OCI-LY7 (cell line): ENCODE results near the gene TRIP10. TPM values are rescaled to one million over a fixed set of nuclear protein-coding genes. Genes with fewer than 3 reads are reported as not detected.

ENCODE experiments used
- BruUV-seq: library from RNA; stranded (reverse); fragments of 400-500 nt; replicated peaks from 2 replicates; lab custom pipeline; 2021; lab: Mats Ljungman, UMichigan
- CTCF ChIA-PET: fragments of 300-600 bp; sonication (Branson Sonifier 250); formaldehyde crosslinking; loops from one replicate; lab custom pipeline; 2022; ENCODE audit warnings: antibody characterized with exemption; ENCODE audit not compliant: unreplicated experiment; lab: Charles Lee
- POLR2A ChIA-PET: fragments of 300-600 bp; sonication (Branson Sonifier 250); formaldehyde crosslinking; loops from one replicate; lab custom pipeline; 2022; ENCODE audit warnings: antibody characterized with exemption; lab: Charles Lee
- DNase-seq: peaks from one replicate; pipeline ENCODE4 v3.0.0-alpha.2; 2015; ENCODE audit warnings: low spot score
- H2AFZ ChIP-seq: fragments of 200-600 bp; sonication (generic), shearing (Covaris generic); 2 replicates; pipeline ENCODE4 v1.6.1; 2014; ENCODE audit warnings: mild to moderate bottlenecking, antibody characterized with exemption, low read length, moderate library complexity
- H3K27ac ChIP-seq: fragments of 200-600 bp; sonication (generic); 2 replicates; pipeline ENCODE4 v1.5.1; 2014; ENCODE audit warnings: mixed run types, low read depth, mild to moderate bottlenecking, moderate library complexity, low read length, inconsistent platforms; ENCODE audit not compliant: poor library complexity, severe bottlenecking
- H3K36me3 ChIP-seq: fragments of 200-600 bp; sonication (generic); 2 replicates; pipeline ENCODE4 v1.6.1; 2014; ENCODE audit warnings: mild to moderate bottlenecking, antibody characterized with exemption, low read length, moderate library complexity, mixed read lengths; ENCODE audit not compliant: insufficient read depth
- H3K4me1 ChIP-seq: fragments of 200-600 bp; sonication (generic); 2 replicates; pipeline ENCODE4 v1.5.1; 2014; ENCODE audit warnings: mild to moderate bottlenecking, low read length; ENCODE audit not compliant: insufficient read depth, poor library complexity, severe bottlenecking
- H3K4me2 ChIP-seq: fragments of 200-600 bp; sonication (generic); 2 replicates; pipeline ENCODE4 v1.6.1; 2014; ENCODE audit warnings: mild to moderate bottlenecking, low read length
- H3K4me3 ChIP-seq: fragments of 200-600 bp; sonication (generic); 2 replicates; pipeline ENCODE4 v1.5.1; 2014; ENCODE audit warnings: mild to moderate bottlenecking, low read depth, low read length; ENCODE audit not compliant: poor library complexity, severe bottlenecking
- H3K79me2 ChIP-seq: fragments of 200-600 bp; sonication (generic); 2 replicates; pipeline ENCODE4 v1.6.1; 2016; ENCODE audit warnings: low read depth, mild to moderate bottlenecking, low read length, moderate library complexity, mixed read lengths; ENCODE audit not compliant: insufficient read depth
- H3K9me2 ChIP-seq: fragments of 200-600 bp; sonication (generic); 2 replicates; pipeline ENCODE4 v1.6.1; 2016; ENCODE audit warnings: mild to moderate bottlenecking, low read length, mixed read lengths; ENCODE audit not compliant: insufficient read depth
- H3K9me3 ChIP-seq: fragments of 200-600 bp; sonication (generic); 2 replicates; pipeline ENCODE4 v1.6.1; 2014; ENCODE audit warnings: mild to moderate bottlenecking, mixed run types, low read length, mixed read lengths
- H4K20me1 ChIP-seq: fragments of 200-600 bp; sonication (generic); 2 replicates; pipeline ENCODE4 v1.6.1; 2014; ENCODE audit warnings: mild to moderate bottlenecking, antibody characterized with exemption, low read length, moderate library complexity, mixed read lengths; ENCODE audit not compliant: insufficient read depth
- EZH2phosphoT487 ChIP-seq: fragments of 200-600 bp; sonication (generic); IDR thresholded peaks from 2 replicates; pipeline ENCODE4 v1.6.1; 2018; ENCODE audit warnings: low read depth, borderline replicate concordance, mild to moderate bottlenecking, mixed run types, antibody characterized with exemption, low read length, moderate library complexity, mixed read lengths
- intact Hi-C: fragments of 100-400 bp; cut with micrococcal nuclease; formaldehyde crosslinking; loops from one replicate; pipeline ENCODE4 v1.10.0; 2022; ENCODE audit not compliant: unreplicated experiment
- total RNA-seq, 2 experiments: library from RNA; depleted of rRNA in 1 of 2; stranded (reverse); fragments of >200 nt in 1 of 2; shearing (Covaris generic) in 1 of 2; gene quantifications; 2 replicates each; pipeline ENCODE4 v1.2.3, GENCODE V29; 2014 to 2022
- TF ChIP-seq, protein P1 (sequence below): fragments of 200-600 bp; sonication (generic); conservative IDR thresholded peaks from 2 replicates; pipeline ENCODE4 v1.5.1; 2014; ENCODE audit warnings: mild to moderate bottlenecking, antibody characterized with exemption, low read length, moderate library complexity, mixed read lengths

Gene TRIP10
- total RNA-seq, 2 experiments from 2014 or later = 16.1 to 19.9 TPM

DNA sequence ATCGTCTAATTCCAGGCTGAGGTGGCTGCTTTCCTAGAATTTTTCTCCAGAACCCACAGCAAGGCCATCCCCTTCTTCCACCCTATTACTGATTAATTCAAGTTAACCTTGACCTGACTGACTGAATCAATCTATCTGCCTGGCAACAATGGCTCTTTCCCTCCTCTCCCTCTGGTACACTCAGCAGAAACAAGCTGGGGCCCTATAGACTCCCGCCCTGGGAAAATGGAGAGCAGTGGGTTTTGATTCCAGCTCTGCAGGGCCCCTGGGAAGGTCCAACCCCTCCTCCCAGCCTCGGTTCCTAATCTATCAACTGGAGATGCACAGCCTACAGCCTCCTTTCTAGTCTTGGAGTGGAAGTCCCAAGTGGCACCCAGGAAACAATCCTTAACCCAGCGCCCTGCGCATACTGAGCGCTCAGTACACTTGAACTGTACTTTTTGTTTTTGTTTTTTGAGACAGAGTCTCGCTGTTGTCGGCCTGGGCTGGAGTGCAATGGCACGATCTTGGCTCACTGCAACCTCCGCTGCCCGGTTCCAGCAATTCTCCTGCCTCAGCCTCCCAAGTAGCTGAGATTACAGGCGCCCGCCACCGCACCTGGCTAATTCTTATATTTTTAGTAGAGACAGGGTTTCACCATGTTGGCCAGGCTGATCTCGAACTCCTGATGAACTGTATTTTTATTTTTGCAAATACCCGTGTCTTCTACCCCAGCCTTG, 13.8 kb upstream of the TRIP10 start:
- BruUV-seq = no TSS peak
- POLR2A ChIA-PET = no interaction called here
- Histone ChIP-seq H3K4me1 (peaks cover 58% of the 10 kb centered on the region), H2AFZ (no peak overlapping the region), H3K4me2 (0 out of 2 replicates have a peak overlapping the region, but pooled peaks have one; percentile 13), H3K9me3 (no peaks in the 10 kb centered on the region), H4K20me1 (no peaks in the 10 kb centered on the region), H3K4me3 (no peak overlapping the region), H3K27ac (no peak overlapping the region), H3K36me3 (no peaks in the 10 kb centered on the region; the same call in 1 of the 2 replicates), H3K79me2 (no peaks in the 10 kb centered on the region), H3K9me2 (no peaks in the 10 kb centered on the region)
- TF ChIP-seq, protein P1, sequence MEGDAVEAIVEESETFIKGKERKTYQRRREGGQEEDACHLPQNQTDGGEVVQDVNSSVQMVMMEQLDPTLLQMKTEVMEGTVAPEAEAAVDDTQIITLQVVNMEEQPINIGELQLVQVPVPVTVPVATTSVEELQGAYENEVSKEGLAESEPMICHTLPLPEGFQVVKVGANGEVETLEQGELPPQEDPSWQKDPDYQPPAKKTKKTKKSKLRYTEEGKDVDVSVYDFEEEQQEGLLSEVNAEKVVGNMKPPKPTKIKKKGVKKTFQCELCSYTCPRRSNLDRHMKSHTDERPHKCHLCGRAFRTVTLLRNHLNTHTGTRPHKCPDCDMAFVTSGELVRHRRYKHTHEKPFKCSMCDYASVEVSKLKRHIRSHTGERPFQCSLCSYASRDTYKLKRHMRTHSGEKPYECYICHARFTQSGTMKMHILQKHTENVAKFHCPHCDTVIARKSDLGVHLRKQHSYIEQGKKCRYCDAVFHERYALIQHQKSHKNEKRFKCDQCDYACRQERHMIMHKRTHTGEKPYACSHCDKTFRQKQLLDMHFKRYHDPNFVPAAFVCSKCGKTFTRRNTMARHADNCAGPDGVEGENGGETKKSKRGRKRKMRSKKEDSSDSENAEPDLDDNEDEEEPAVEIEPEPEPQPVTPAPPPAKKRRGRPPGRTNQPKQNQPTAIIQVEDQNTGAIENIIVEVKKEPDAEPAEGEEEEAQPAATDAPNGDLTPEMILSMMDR = no peak
- no peak for TF ChIP-seq EZH2phosphoT487
- intact Hi-C loops = no loop called here
- CTCF ChIA-PET = no interaction called here
- DNase-seq = no peak

DNA sequence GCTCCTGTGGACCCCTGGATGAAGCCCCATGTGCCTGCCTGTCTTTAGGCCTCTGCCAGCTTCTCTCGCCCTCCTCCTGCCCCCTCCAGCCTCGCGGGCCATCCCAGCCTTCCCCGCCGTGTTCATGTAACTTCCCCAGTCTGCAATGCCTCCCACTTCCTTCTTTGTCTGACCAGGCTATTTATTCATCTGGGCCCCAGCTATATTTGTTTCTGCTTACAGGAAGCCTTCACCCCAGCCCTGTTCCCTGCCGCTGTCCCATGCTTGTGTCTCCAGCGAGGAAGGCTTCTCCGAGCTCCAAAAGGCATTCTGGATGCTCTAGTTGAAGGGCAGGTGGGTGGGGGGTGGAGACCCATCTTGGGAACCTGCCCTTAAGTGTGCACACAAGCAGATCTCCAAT, 11.1 kb upstream of the TRIP10 start:
- Histone ChIP-seq H3K9me2 (no peaks in the 10 kb centered on the region), H3K9me3 (no peaks in the 10 kb centered on the region), H3K4me1 (peaks cover 33% of the 10 kb centered on the region), H3K27ac (peak overlapping the region; percentile 61), H3K4me3 (peak overlapping the region; percentile 9), H2AFZ (peak overlapping the region; percentile 38; the same call in 1 of the 2 replicates), H3K4me2 (peak overlapping the region; percentile 58), H3K79me2 (no peaks in the 10 kb centered on the region), H3K36me3 (no peaks in the 10 kb centered on the region; the same call in 1 of the 2 replicates), H4K20me1 (no peaks in the 10 kb centered on the region)
- ChIA-PET CTCF (no interaction called here), POLR2A (interaction anchor here (0.8 kb wide), 1 partner anchor 135 kb away, joined by 4 read pairs; no protein-coding TSS in a partner anchor)
- BruUV-seq = no TSS peak
- DNase-seq = peak; percentile 63
- TF ChIP-seq, protein P1 = no peak
- TF ChIP-seq EZH2phosphoT487 = no peak
- intact Hi-C loops = no loop called here

DNA sequence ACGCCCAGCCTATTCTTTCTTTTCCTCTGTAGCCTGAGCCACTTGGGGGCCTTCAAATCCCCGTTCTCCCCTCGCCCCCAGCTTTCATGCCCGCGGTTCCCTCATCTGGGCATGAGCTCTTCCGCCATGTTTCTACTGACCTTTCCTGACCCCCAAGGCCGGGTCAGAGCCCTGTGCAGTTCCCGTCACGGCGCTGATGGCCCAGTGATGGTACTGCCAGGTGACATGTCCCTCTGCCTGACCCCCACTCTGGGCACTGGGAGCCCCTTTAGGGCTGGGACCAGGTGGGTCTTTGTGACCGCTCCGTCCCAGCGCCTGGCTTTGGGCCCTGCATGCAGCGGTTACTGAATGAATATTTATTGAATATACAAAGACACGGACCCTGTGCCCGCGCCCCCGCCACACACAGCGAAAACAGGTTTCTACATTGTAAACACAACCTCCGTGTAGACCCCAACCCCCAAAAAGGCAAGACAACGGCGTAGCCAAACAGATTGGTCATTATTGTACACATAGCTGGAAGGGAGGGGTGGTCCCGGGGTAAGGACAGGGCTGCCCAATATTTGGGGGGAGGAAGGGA, 9.8 kb upstream of the TRIP10 start:
- intact Hi-C loops = no loop called here
- Histone ChIP-seq H4K20me1 (no peaks in the 10 kb centered on the region), H3K4me2 (no peak overlapping the region), H3K9me3 (no peaks in the 10 kb centered on the region), H3K79me2 (no peaks in the 10 kb centered on the region), H3K27ac (no peak overlapping the region), H3K4me1 (peaks cover 22% of the 10 kb centered on the region), H3K36me3 (no peaks in the 10 kb centered on the region; the same call in 1 of the 2 replicates), H3K4me3 (no peak overlapping the region), H2AFZ (no peak overlapping the region), H3K9me2 (no peaks in the 10 kb centered on the region)
- TF ChIP-seq, protein P1 = no peak
- no peak for TF ChIP-seq EZH2phosphoT487
- no peak for DNase-seq
- ChIA-PET POLR2A (no interaction called here), CTCF (no interaction called here)
- no TSS peak for BruUV-seq
